Smooth muscle cell (in vitro differentiated cells): Measurements from ENCODE around the gene LPCAT1. TPM values are rescaled to one million over a fixed set of nuclear protein-coding genes. Genes with fewer than 3 reads are reported as not detected.
"Not testable (repeated sequence)": the region's sequence is repeated elsewhere in the genome, so short reads cannot be mapped to it uniquely, and the experiment has no call there.

Experiments
- DNase-seq: peaks from one replicate; lab custom pipeline; 2025; ENCODE audit not compliant: unreplicated experiment; lab: John Stamatoyannopoulos, UW
- H2AFZ ChIP-seq: fragments of 200-600 bp; sonication (generic); 2 replicates; pipeline ENCODE4 v1.6.0; 2016; ENCODE audit warnings: antibody characterized with exemption, low read depth, mild to moderate bottlenecking
- H3F3A ChIP-seq: fragments of 200-600 bp; sonication (generic); 2 replicates; pipeline ENCODE4 v1.6.0; 2017; ENCODE audit warnings: antibody characterized with exemption, low read depth
- H3K27ac ChIP-seq: fragments of 200-600 bp; sonication (generic); 2 replicates; pipeline ENCODE4 v1.5.1; 2016; ENCODE audit warnings: low read depth, mild to moderate bottlenecking
- H3K27me3 ChIP-seq: fragments of 200-600 bp; sonication (generic); 2 replicates; pipeline ENCODE4 v1.6.1; 2016; ENCODE audit warnings: low read depth, mild to moderate bottlenecking
- H3K36me3 ChIP-seq: fragments of 200-600 bp; sonication (generic); 2 replicates; pipeline ENCODE4 v1.5.1; 2016; ENCODE audit warnings: low read depth
- H3K4me1 ChIP-seq: fragments of 200-600 bp; sonication (generic); 2 replicates; pipeline ENCODE4 v1.5.1; 2016; ENCODE audit warnings: low read depth
- H3K4me2 ChIP-seq: fragments of 200-600 bp; sonication (generic); 2 replicates; pipeline ENCODE4 v1.6.0; 2016; ENCODE audit warnings: mild to moderate bottlenecking
- H3K4me3 ChIP-seq: fragments of 200-600 bp; sonication (generic); 2 replicates; pipeline ENCODE4 v1.5.1; 2016; ENCODE audit warnings: mild to moderate bottlenecking
- H3K79me2 ChIP-seq: fragments of 200-600 bp; sonication (generic); 2 replicates; pipeline ENCODE4 v1.6.0; 2016; ENCODE audit warnings: low read depth, mild to moderate bottlenecking
- H3K9ac ChIP-seq: fragments of 200-600 bp; sonication (generic); 2 replicates; pipeline ENCODE4 v1.6.0; 2016; ENCODE audit warnings: low read depth
- H3K9me3 ChIP-seq: fragments of 200-600 bp; sonication (generic); replicated peaks from 2 replicates; pipeline ENCODE4 v1.5.1; 2016; ENCODE audit warnings: low read depth
- H4K20me1 ChIP-seq: fragments of 200-600 bp; sonication (generic); 2 replicates; pipeline ENCODE4 v1.6.0; 2016; ENCODE audit warnings: low read depth
- CTCF ChIP-seq: fragments of 200-600 bp; sonication (generic); IDR thresholded peaks from 2 replicates; pipeline ENCODE4 v1.5.1; 2017; ENCODE audit warnings: borderline replicate concordance, mild to moderate bottlenecking, antibody characterized with exemption; ENCODE audit not compliant: insufficient read depth, poor library complexity, severe bottlenecking
- WGBS: methylation state at CpG from one replicate; pipeline ENCODE4 v1.1.7; 2016; ENCODE audit warnings: low lambda C conversion rate; 5-methylcytosine and 5-hydroxymethylcytosine counted together
- polyA plus RNA-seq: library from polyadenylated mRNA; unstranded; fragments of >200 nt; fragmentation: Nextera tagmentation; extraction: Ambion mirVana; gene quantifications from 2 replicates; pipeline ENCODE4 v1.2.1, GENCODE V29; 2016
- total RNA-seq: library from RNA; depleted of rRNA; stranded (reverse); fragments of >200 nt; gene quantifications from 2 replicates; pipeline ENCODE4 v1.2.3, GENCODE V29; 2014

The LPCAT1 gene
- total and polyA plus RNA-seq, 2 experiments from 2014 or later = 42.7 to 50.1 TPM

- Histone ChIP-seq H4K20me1 (no peaks in the 10 kb centered on the region), H2AFZ (no peak overlapping the region), H3K79me2 (no peaks in the 10 kb centered on the region), H3K9ac (no peak overlapping the region), H3K4me2 (no peak overlapping the region), H3K4me3 (no peak overlapping the region), H3K4me1 (no peaks in the 10 kb centered on the region), H3F3A (peaks cover 7% of the 10 kb centered on the region), H3K27me3 (no peaks in the 10 kb centered on the region), H3K36me3 (no peaks in the 10 kb centered on the region), H3K27ac (no peak overlapping the region), H3K9me3 (no peaks in the 10 kb centered on the region)
- whole genome bisulfite sequencing = 97% methylated on average over 21 of the region's 21 CpGs
- no peak for DNase-seq
- no peak for TF ChIP-seq CTCF
Measured at GRCh38 chr5:1563051-1563461, 39.3 kb upstream of the LPCAT1 start.

- Histone ChIP-seq H3K27ac (no peak overlapping the region), H3K36me3 (no peaks in the 10 kb centered on the region), H3K4me3 (no peak overlapping the region), H3K27me3 (no peaks in the 10 kb centered on the region), H3K9ac (no peak overlapping the region), H3K9me3 (no peaks in the 10 kb centered on the region), H3K79me2 (no peaks in the 10 kb centered on the region), H3K4me2 (no peak overlapping the region), H4K20me1 (no peaks in the 10 kb centered on the region), H2AFZ (no peak overlapping the region), H3K4me1 (no peaks in the 10 kb centered on the region), H3F3A (peaks cover 5% of the 10 kb centered on the region)
- 95% methylated on average over 5 of the region's 5 CpGs for WGBS
- no peak for DNase-seq
- TF ChIP-seq CTCF = no peak
Measured at GRCh38 chr5:1562599-1562998, 38.8 kb upstream of the LPCAT1 start.

GRCh38 chr5:1561402-1561929 is 37.7 kb upstream of the LPCAT1 start:
- Histone ChIP-seq H3F3A (no peaks in the 10 kb centered on the region), H3K79me2 (no peaks in the 10 kb centered on the region), H3K27ac (no peak overlapping the region), H3K4me2 (no peak overlapping the region), H3K27me3 (no peaks in the 10 kb centered on the region), H3K4me3 (no peak overlapping the region), H3K36me3 (no peaks in the 10 kb centered on the region), H3K9ac (no peak overlapping the region), H4K20me1 (no peaks in the 10 kb centered on the region), H2AFZ (no peak overlapping the region), H3K4me1 (no peaks in the 10 kb centered on the region), H3K9me3 (no peaks in the 10 kb centered on the region)
- WGBS = 90% methylated on average over 10 of the region's 10 CpGs
- no peak for TF ChIP-seq CTCF
- DNase-seq = no peak

- not testable (repeated sequence) for H3K9me3 ChIP-seq, DNase-seq, H3K36me3 ChIP-seq, H3K4me2 ChIP-seq, H2AFZ ChIP-seq, H4K20me1 ChIP-seq, H3K27ac ChIP-seq, H3F3A ChIP-seq, H3K9ac ChIP-seq, H3K4me3 ChIP-seq, H3K4me1 ChIP-seq, H3K27me3 ChIP-seq, H3K79me2 ChIP-seq
- 90% methylated on average over 13 of the region's 13 CpGs for WGBS
Measured at GRCh38 chr5:1560499-1560898, 36.7 kb upstream of the LPCAT1 start.
